ENCODE data around the gene TSPAN11. TPM values are rescaled to one million over a fixed set of nuclear protein-coding genes. Genes with fewer than 3 reads are reported as not detected.

The TSPAN11 gene
- total and polyA plus RNA-seq, 2 donors (not counting 3 experiments of a cell fraction or from before 2014, with no cell fraction given) = 2.1 to 3.9 TPM

DNA sequence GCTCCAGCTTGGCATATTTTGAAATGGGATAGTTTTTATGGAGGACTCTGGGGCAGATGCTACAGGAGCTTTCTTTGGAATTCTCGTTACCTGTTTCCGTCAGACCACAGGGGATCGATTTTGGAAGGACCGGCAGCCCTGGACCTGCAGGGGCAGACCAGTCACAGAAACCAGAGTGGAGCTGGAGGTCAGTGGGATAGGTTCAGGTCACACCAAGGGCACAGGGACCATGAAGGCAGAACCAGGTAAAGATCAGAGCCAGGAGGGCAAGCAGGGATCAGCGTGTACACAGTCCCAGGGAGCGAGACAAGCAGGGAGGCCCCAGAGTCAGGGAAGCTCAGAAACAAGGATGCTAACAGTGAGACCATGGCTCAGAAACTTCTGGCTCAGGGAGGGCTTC, 45.5 kb downstream of the TSPAN11 start:
- no peak overlapping the region for H3K9ac ChIP-seq (replicated peaks; ENCODE audit: extremely low read depth, insufficient read depth, low read length)
- no peak overlapping the region for H3K4me2 ChIP-seq (ENCODE audit: insufficient read depth, low read length)
- no TSS peak for BruUV-seq (replicated peaks)
- H3K4me3 ChIP-seq (replicated peaks in 1 of 3; ENCODE audit: insufficient read depth in 1 of 3, low read depth in 1 of 3, low read length in 3 of 3) = no peak overlapping the region
- DNase-seq (ENCODE audit: low read depth, low spot score) = no peak
- CTCF ChIA-PET = interaction anchor here (1.3 to 1.9 kb wide), 3 partner anchors 11 to 18 kb away, joined by 3 to 5 read pairs (median 4); no protein-coding TSS in a partner anchor
- no peak for FAIRE-seq
- H3K9me1 ChIP-seq (replicated peaks; ENCODE audit: control insufficient read depth, extremely low read depth, insufficient read depth, low read length) = no peaks in the 10 kb centered on the region
- no peaks in the 10 kb centered on the region for H3K79me2 ChIP-seq (ENCODE audit: control insufficient read depth, insufficient read depth, low read length)
- dilution Hi-C loops (cut with MboI; ENCODE audit: extremely low pct_ligation_motif_present, low sequenced_read_pairs) = no loop called here
- intact Hi-C loops (cut with micrococcal nuclease) = no loop called here
- no peaks in the 10 kb centered on the region for H3K9me3 ChIP-seq (replicated peaks; ENCODE audit: control insufficient read depth, insufficient read depth, low read length)
- no peaks in the 10 kb centered on the region for H3K4me1 ChIP-seq (ENCODE audit: control insufficient read depth, extremely low read depth, insufficient read depth, low read length)
- no peak overlapping the region for H2AFZ ChIP-seq (ENCODE audit: low read depth, low read length)
- peaks cover 7 to 8% of the 10 kb centered on the region in 2 experiments for H3K27me3 ChIP-seq (ENCODE audit: control insufficient read depth in 2 of 2, insufficient read depth in 2 of 2, low read length in 2 of 2)
- POLR2A ChIA-PET = no interaction called here
- H4K20me1 ChIP-seq (replicated peaks; ENCODE audit: control insufficient read depth, extremely low read depth, insufficient read depth, low read length) = no peaks in the 10 kb centered on the region
- H3K36me3 ChIP-seq (ENCODE audit: control insufficient read depth in 2 of 2, extremely low read depth in 1 of 2, insufficient read depth in 2 of 2, low read length in 2 of 2) = no peaks in the 10 kb centered on the region
- TF ChIP-seq, protein P1, sequence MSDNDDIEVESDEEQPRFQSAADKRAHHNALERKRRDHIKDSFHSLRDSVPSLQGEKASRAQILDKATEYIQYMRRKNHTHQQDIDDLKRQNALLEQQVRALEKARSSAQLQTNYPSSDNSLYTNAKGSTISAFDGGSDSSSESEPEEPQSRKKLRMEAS (IDR thresholded peaks at IDR 0.05; ENCODE audit: insufficient read depth, insufficient read length) = no peak
- TF ChIP-seq POLR2A (IDR thresholded peaks at IDR 0.05; ENCODE audit: low read depth, low read length) (no peak), JUN (IDR thresholded peaks at IDR 0.05; ENCODE audit: borderline replicate concordance, insufficient read depth, insufficient read length, low read depth) (no peak), MYC (IDR thresholded peaks at IDR 0.05; ENCODE audit: low read depth, low read length) (no peak), EZH2 (IDR thresholded peaks at IDR 0.05; ENCODE audit: borderline replicate concordance, low read depth, low read length, severe bottlenecking) (no peak), FOS (IDR thresholded peaks at IDR 0.05; ENCODE audit: borderline replicate concordance, insufficient read depth, low read length) (no peak), GATA2 (IDR thresholded peaks at IDR 0.05; ENCODE audit: insufficient read depth, insufficient read length, low read depth, low read length) (no peak), POLR2AphosphoS5 (IDR thresholded peaks at IDR 0.05; ENCODE audit: insufficient read depth, low read depth, low read length) (no peak)
- TF ChIP-seq, protein P2, sequence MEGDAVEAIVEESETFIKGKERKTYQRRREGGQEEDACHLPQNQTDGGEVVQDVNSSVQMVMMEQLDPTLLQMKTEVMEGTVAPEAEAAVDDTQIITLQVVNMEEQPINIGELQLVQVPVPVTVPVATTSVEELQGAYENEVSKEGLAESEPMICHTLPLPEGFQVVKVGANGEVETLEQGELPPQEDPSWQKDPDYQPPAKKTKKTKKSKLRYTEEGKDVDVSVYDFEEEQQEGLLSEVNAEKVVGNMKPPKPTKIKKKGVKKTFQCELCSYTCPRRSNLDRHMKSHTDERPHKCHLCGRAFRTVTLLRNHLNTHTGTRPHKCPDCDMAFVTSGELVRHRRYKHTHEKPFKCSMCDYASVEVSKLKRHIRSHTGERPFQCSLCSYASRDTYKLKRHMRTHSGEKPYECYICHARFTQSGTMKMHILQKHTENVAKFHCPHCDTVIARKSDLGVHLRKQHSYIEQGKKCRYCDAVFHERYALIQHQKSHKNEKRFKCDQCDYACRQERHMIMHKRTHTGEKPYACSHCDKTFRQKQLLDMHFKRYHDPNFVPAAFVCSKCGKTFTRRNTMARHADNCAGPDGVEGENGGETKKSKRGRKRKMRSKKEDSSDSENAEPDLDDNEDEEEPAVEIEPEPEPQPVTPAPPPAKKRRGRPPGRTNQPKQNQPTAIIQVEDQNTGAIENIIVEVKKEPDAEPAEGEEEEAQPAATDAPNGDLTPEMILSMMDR (IDR thresholded peaks at IDR 0.05; ENCODE audit: extremely low read depth in 1 of 2, insufficient read depth in 1 of 2, low read depth in 1 of 2, low read length in 2 of 2) = no peak
- H3K27ac ChIP-seq (ENCODE audit: insufficient read depth, low read depth, low read length) = no peak overlapping the region
